HEK293 (cell line): ENCODE measurements around the gene ZNF573.

Experiments used
- CTCF ChIA-PET: fragments of 350-600 bp; formaldehyde crosslinking; extraction: SDS; loops from one replicate; lab custom pipeline; 2021; ENCODE audit warnings: antibody characterized with exemption; lab: Yijun Ruan, JAX
- POLR2A ChIA-PET: fragments of 300-600 bp; formaldehyde crosslinking; extraction: SDS; loops from one replicate; lab custom pipeline; 2020; ENCODE audit warnings: antibody characterized with exemption, inconsistent platforms; lab: Yijun Ruan, JAX
- H3K27ac ChIP-seq: fragments of 200-500 bp; sonication (Bioruptor generic); 2 replicates; pipeline ENCODE4 v1.5.1; 2014; ENCODE audit warnings: low read depth, low read length, control low read depth, inconsistent platforms; ENCODE audit errors: extremely low read depth
- H3K36me3 ChIP-seq, 2 experiments: fragments of 200-500 bp in 1 of 2; sonication (Bioruptor generic) in 1 of 2; 1 replicate in 1 of 2; 2 replicates in 1 of 2; pipeline ENCODE4 v1.5.1; 2014 to 2017; ENCODE audit warnings: inconsistent platforms in 2 of 2, low read length in 2 of 2; ENCODE audit not compliant: control insufficient read depth in 2 of 2, insufficient read depth in 1 of 2
- H3K4me1 ChIP-seq: fragments of 200-500 bp; sonication (Bioruptor generic); 2 replicates; pipeline ENCODE4 v1.5.1; 2014; ENCODE audit warnings: mild to moderate bottlenecking, low read length, inconsistent platforms; ENCODE audit not compliant: control insufficient read depth, insufficient read depth
- H3K4me3 ChIP-seq: 2 replicates; pipeline ENCODE4 v1.5.1; 2011; ENCODE audit warnings: low read depth, mild to moderate bottlenecking, control low read depth, low read length, moderate library complexity
- H3K9me3 ChIP-seq: fragments of 200-500 bp; sonication (Bioruptor generic); 2 replicates; pipeline ENCODE4 v1.5.1; 2014; ENCODE audit warnings: low read depth, low read length, inconsistent platforms; ENCODE audit not compliant: control insufficient read depth, insufficient read depth
- EGR2 ChIP-seq: fragments of 450-650 bp; formaldehyde crosslinking; IDR thresholded peaks from 2 replicates; pipeline ENCODE4 v1.5.1; 2016; ENCODE audit warnings: low read depth, missing biosample characterization, missing genetic modification characterization
- HOXC10 ChIP-seq: sonication (generic); formaldehyde crosslinking; IDR thresholded peaks from 2 replicates; pipeline ENCODE4 v1.8.1; 2023; ENCODE audit warnings: mild to moderate bottlenecking, missing genetic modification reagents
- KLF9 ChIP-seq: fragments of 450-650 bp; formaldehyde crosslinking; IDR thresholded peaks from 2 replicates; pipeline ENCODE4 v1.5.1; 2016; ENCODE audit warnings: missing biosample characterization, missing genetic modification characterization, low read depth
- PRDM10 ChIP-seq: fragments of 450-650 bp; formaldehyde crosslinking; IDR thresholded peaks from 2 replicates; pipeline ENCODE4 v1.5.1; 2016; ENCODE audit warnings: missing biosample characterization, missing genetic modification characterization
- PRDM2 ChIP-seq: fragments of 450-650 bp; formaldehyde crosslinking; IDR thresholded peaks from 2 replicates; pipeline ENCODE4 v1.5.1; 2016; ENCODE audit warnings: missing biosample characterization, missing genetic modification characterization, borderline replicate concordance
- PRDM4 ChIP-seq: fragments of 450-650 bp; formaldehyde crosslinking; IDR thresholded peaks from 2 replicates; pipeline ENCODE4 v1.5.1; 2017; ENCODE audit warnings: missing biosample characterization, missing genetic modification characterization
- SETDB1 ChIP-seq: IDR thresholded peaks from one replicate; pipeline ENCODE4 v1.6.1; 2017; ENCODE audit warnings: mild to moderate bottlenecking, low read length, moderate library complexity, mixed read lengths; ENCODE audit not compliant: insufficient read length
- SP3 ChIP-seq: fragments of 450-650 bp; formaldehyde crosslinking; IDR thresholded peaks from 2 replicates; pipeline ENCODE4 v1.5.1; 2016; ENCODE audit warnings: missing biosample characterization, missing genetic modification characterization
- ZBTB8A ChIP-seq: fragments of 450-650 bp; formaldehyde crosslinking; IDR thresholded peaks from 2 replicates; pipeline ENCODE4 v1.5.1; 2016; ENCODE audit warnings: missing biosample characterization, missing genetic modification characterization
- ZIC2 ChIP-seq: fragments of 450-650 bp; formaldehyde crosslinking; IDR thresholded peaks from 2 replicates; pipeline ENCODE4 v1.5.1; 2016; ENCODE audit warnings: missing biosample characterization, missing genetic modification characterization
- ZNF19 ChIP-seq: fragments of 450-650 bp; formaldehyde crosslinking; IDR thresholded peaks from 2 replicates; pipeline ENCODE4; 2016; ENCODE audit warnings: missing biosample characterization, missing genetic modification characterization, low read depth
- ZNF266 ChIP-seq: fragments of 450-650 bp; formaldehyde crosslinking; IDR thresholded peaks from 2 replicates; pipeline ENCODE4 v1.5.1; 2016; ENCODE audit warnings: missing biosample characterization, missing genetic modification characterization, low read depth
- ZNF302 ChIP-seq: fragments of 450-650 bp; formaldehyde crosslinking; IDR thresholded peaks from 2 replicates; pipeline ENCODE4 v1.5.1; 2016; ENCODE audit warnings: missing biosample characterization, missing genetic modification characterization, low read depth
- ZNF354C ChIP-seq: fragments of 450-650 bp; formaldehyde crosslinking; IDR thresholded peaks from 2 replicates; pipeline ENCODE4 v1.5.1; 2016; ENCODE audit warnings: missing biosample characterization, missing genetic modification characterization, low read depth, borderline replicate concordance
- ZNF529 ChIP-seq: fragments of 450-650 bp; formaldehyde crosslinking; IDR thresholded peaks from 2 replicates; pipeline ENCODE4 v1.5.1; 2017; ENCODE audit warnings: missing genetic modification characterization, missing biosample characterization; ENCODE audit not compliant: insufficient replicate concordance
- ZNF530 ChIP-seq: fragments of 450-650 bp; formaldehyde crosslinking; IDR thresholded peaks from 2 replicates; pipeline ENCODE4 v1.5.1; 2016; ENCODE audit warnings: low read depth, missing biosample characterization, missing genetic modification characterization
- ZNF549 ChIP-seq: fragments of 450-650 bp; IDR thresholded peaks from 2 replicates; pipeline ENCODE4 v1.5.1; 2018; ENCODE audit warnings: missing biosample characterization, missing genetic modification characterization, mild to moderate bottlenecking, inconsistent platforms, moderate library complexity
- ZNF621 ChIP-seq: fragments of 450-650 bp; formaldehyde crosslinking; IDR thresholded peaks from 2 replicates; pipeline ENCODE4 v1.5.1; 2017; ENCODE audit warnings: missing biosample characterization, missing genetic modification characterization
- ZNF626 ChIP-seq: fragments of 450-650 bp; sonication (Bioruptor Pico); formaldehyde crosslinking; IDR thresholded peaks from 2 replicates; pipeline ENCODE4 v1.5.1; 2018; ENCODE audit warnings: missing biosample characterization, missing genetic modification characterization, inconsistent platforms
- ZNF654 ChIP-seq: fragments of 450-650 bp; formaldehyde crosslinking; IDR thresholded peaks from 2 replicates; pipeline ENCODE4 v1.5.1; 2016; ENCODE audit warnings: low read depth, missing biosample characterization, missing genetic modification characterization
- ZNF670 ChIP-seq: fragments of 450-650 bp; formaldehyde crosslinking; IDR thresholded peaks from 2 replicates; pipeline ENCODE4 v1.5.1; 2016; ENCODE audit warnings: missing biosample characterization, missing genetic modification characterization, low read depth
- ZNF747 ChIP-seq: fragments of 450-650 bp; formaldehyde crosslinking; IDR thresholded peaks from 2 replicates; pipeline ENCODE4 v1.5.1; 2016; ENCODE audit warnings: missing biosample characterization, missing genetic modification characterization
- TF ChIP-seq, protein P1 (sequence below): fragments of 450-650 bp; formaldehyde crosslinking; IDR thresholded peaks from 2 replicates; pipeline ENCODE4; 2016; ENCODE audit warnings: missing biosample characterization, missing genetic modification characterization

ZNF573 gene

DNA sequence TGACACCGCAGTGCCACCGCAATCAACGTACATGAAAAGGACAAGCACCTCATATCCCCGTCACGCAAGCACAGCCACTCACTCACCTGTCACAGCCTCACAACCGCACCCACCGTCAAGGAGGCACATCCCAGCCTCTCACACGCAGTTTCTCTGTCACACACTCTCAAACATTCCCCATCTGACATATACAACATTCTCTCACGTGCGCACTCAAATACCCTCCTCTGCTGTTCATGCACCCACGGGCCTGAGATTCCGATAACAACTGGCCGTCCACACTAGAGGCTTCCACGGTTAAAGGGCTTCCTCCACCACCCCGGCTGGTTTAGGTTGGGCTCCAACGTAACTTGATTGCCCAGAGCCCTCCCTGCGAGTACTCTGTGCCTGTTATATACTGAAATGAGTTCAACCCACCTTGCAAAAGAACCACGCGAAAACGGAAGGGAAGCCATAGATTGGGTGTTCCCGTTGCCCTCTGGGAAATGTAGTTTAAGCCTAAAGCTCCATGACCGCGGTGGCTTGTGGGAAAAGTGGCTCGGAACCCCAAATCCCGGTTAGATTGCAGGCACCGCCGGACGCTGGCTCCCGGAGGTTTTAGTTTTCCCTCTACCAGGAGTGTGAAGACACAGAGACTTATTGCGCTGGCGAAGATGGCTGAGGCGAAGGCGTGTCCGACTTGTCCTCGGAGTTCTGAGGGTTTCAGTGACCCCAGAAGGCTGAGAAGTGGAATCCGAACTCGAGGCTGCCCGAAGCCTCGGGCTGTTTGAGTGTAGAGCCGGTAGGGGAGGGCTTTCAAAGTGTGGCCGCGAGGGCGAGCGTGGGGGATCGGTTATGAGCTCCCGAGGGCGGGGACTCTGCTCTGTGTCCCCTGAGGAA lies at the start of gene ZNF573:
ZNF573 (minus strand) TSS at position 460 of the 879 bp plus-strand sequence. CDS start 5,857 bp downstream, outside the sequence.
- ChIA-PET POLR2A (interaction anchor here (0.6 to 2.3 kb wide), 22 partner anchors 10 to 1651 kb away, joined by 3 to 21 read pairs (median 5); partner anchors contain the start of genes PSMD8, SIPA1L3, WDR87 and ZNF383), CTCF (interaction anchor here (0.6 kb wide), 2 partner anchors 669 to 1311 kb away, joined by 3 read pairs; no protein-coding TSS in a partner anchor)
- Histone ChIP-seq H3K4me1 (peaks cover 3% of the 10 kb centered on the region; the same call in 1 of the 2 replicates), H3K36me3 (peaks cover 0 to 20% of the 10 kb centered on the region in 2 experiments; a peak in 2 of 3 replicates), H3K9me3 (peaks cover 15% of the 10 kb centered on the region), H3K4me3 (peak within 1 kb of the TSS; percentile 56), H3K27ac (peak within 1 kb of the TSS; percentile 86)
- TF ChIP-seq SETDB1, result no peak
- peak; percentile 81 for TF ChIP-seq SP3 (tag by site-specific recombination)
- TF ChIP-seq ZNF530, result no peak
- TF ChIP-seq ZBTB8A (tag by site-specific recombination), result peak; percentile 85
- TF ChIP-seq ZNF529 (tag by site-specific recombination), result no peak
- TF ChIP-seq ZNF654 (tag by site-specific recombination), result no peak; the same call in 1 of the 2 replicates
- no peak for TF ChIP-seq HOXC10 (CRISPR knock-in tag)
- TF ChIP-seq ZNF621 (tag by site-specific recombination), result no peak
- peak; percentile 84; the same call in 1 of the 2 replicates for TF ChIP-seq PRDM2 (tag by site-specific recombination)
- peak; percentile 63 for TF ChIP-seq EGR2
- TF ChIP-seq ZNF747 (tag by site-specific recombination), result no peak
- TF ChIP-seq ZNF549, result no peak
- 0 out of 2 replicates have a peak, but pooled peaks have one; percentile 24 for TF ChIP-seq ZIC2 (tag by site-specific recombination)
- TF ChIP-seq ZNF670, result no peak
- TF ChIP-seq KLF9 (tag by site-specific recombination), result peak; percentile 64; the same call in 1 of the 2 replicates
- TF ChIP-seq PRDM10 (tag by site-specific recombination), result peak; percentile 83
- TF ChIP-seq, protein P1, sequence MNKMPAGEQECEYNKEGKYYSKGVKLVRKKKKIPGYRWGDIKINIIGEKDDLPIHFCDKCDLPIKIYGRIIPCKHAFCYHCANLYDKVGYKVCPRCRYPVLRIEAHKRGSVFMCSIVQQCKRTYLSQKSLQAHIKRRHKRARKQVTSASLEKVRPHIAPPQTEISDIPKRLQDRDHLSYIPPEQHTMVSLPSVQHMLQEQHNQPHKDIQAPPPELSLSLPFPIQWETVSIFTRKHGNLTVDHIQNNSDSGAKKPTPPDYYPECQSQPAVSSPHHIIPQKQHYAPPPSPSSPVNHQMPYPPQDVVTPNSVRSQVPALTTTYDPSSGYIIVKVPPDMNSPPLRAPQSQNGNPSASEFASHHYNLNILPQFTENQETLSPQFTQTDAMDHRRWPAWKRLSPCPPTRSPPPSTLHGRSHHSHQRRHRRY (tag by site-specific recombination), result 0 out of 2 replicates have a peak, but pooled peaks have one; percentile 56
- TF ChIP-seq ZNF626, result no peak
- TF ChIP-seq ZNF302 (tag by site-specific recombination), result peak; percentile 65; the same call in 1 of the 2 replicates
- TF ChIP-seq ZNF266 (tag by site-specific recombination), result no peak
- no peak for TF ChIP-seq ZNF354C (tag by site-specific recombination)
- TF ChIP-seq ZNF19 (tag by site-specific recombination), result peak; percentile 4; the same call in 1 of the 2 replicates
- TF ChIP-seq PRDM4 (tag by site-specific recombination), result peak; percentile 97
